ENCODE measurements around the gene LIMCH1. TPM values are rescaled to one million over a fixed set of nuclear protein-coding genes. Genes with fewer than 3 reads are reported as not detected.

LIMCH1 gene
- total RNA-seq, 1 donor from 2014 or later, result 9.8 TPM

GRCh38 chr4:41620594-41621256 is 82.8 kb downstream of the LIMCH1 start:
- Histone ChIP-seq H3K27ac (no peak overlapping the region), H3F3A (ENCODE audit: low read depth) (peaks cover 22% of the 10 kb centered on the region), H3K4me2 (peak overlapping the region; percentile 31), H4K20me1 (ENCODE audit: low read depth) (no peaks in the 10 kb centered on the region), H3K9me3 (ENCODE audit: low read depth) (no peaks in the 10 kb centered on the region), H3K4me1 (peaks cover 33% of the 10 kb centered on the region), H3K9ac (no peak overlapping the region), H3K36me3 (no peaks in the 10 kb centered on the region), H3K79me2 (ENCODE audit: low read depth) (no peaks in the 10 kb centered on the region), H2AFZ (replicated peaks) (no peak overlapping the region), H3K4me3 (no peak overlapping the region), H3K27me3 (no peaks in the 10 kb centered on the region)
- H3K27ac Mint-ChIP-seq, result no peak overlapping the region
- H3K27me3 Mint-ChIP-seq (ENCODE audit: insufficient read depth, low read depth), result peaks cover 1% of the 10 kb centered on the region
- TF ChIP-seq CTCF (IDR thresholded peaks at IDR 0.05) (no peak), EZH2 (IDR thresholded peaks at IDR 0.05) (no peak), EZH2phosphoT487 (IDR thresholded peaks at IDR 0.05) (no peak)
- DNase-seq (ENCODE audit: low spot score), result no peak
- peaks cover 37% of the 10 kb centered on the region for H3K4me1 Mint-ChIP-seq
- H3K9me3 Mint-ChIP-seq, result no peaks in the 10 kb centered on the region
- no peaks in the 10 kb centered on the region for H3K36me3 Mint-ChIP-seq
- no peak overlapping the region for H3K4me3 Mint-ChIP-seq

- Histone ChIP-seq H3K4me2 (no peak overlapping the region), H3K36me3 (no peaks in the 10 kb centered on the region), H3K4me3 (no peak overlapping the region), H2AFZ (replicated peaks) (no peak overlapping the region), H4K20me1 (ENCODE audit: low read depth) (no peaks in the 10 kb centered on the region), H3K27me3 (no peaks in the 10 kb centered on the region), H3K9ac (no peak overlapping the region), H3K27ac (no peak overlapping the region), H3F3A (ENCODE audit: low read depth) (peaks cover 22% of the 10 kb centered on the region), H3K9me3 (ENCODE audit: low read depth) (no peaks in the 10 kb centered on the region), H3K79me2 (ENCODE audit: low read depth) (no peaks in the 10 kb centered on the region), H3K4me1 (peaks cover 33% of the 10 kb centered on the region)
- Mint-ChIP-seq H3K9me3 (peaks cover 3% of the 10 kb centered on the region), H3K27ac (no peak overlapping the region), H3K4me3 (no peak overlapping the region), H3K4me1 (peaks cover 45% of the 10 kb centered on the region), H3K36me3 (peaks cover 4% of the 10 kb centered on the region), H3K27me3 (ENCODE audit: insufficient read depth, low read depth) (peaks cover 2% of the 10 kb centered on the region)
- TF ChIP-seq CTCF (IDR thresholded peaks at IDR 0.05), result no peak
- no peak for TF ChIP-seq EZH2phosphoT487 (IDR thresholded peaks at IDR 0.05)
- no peak for DNase-seq (ENCODE audit: low spot score)
Measured at GRCh38 chr4:41622787-41623186, 84.8 kb downstream of the LIMCH1 start.

- no peak overlapping the region for H3K9ac ChIP-seq
- no peaks in the 10 kb centered on the region for H3K79me2 ChIP-seq (ENCODE audit: low read depth)
- Mint-ChIP-seq H3K4me3 (no peak overlapping the region), H3K27me3 (ENCODE audit: insufficient read depth, low read depth) (peaks cover 2% of the 10 kb centered on the region), H3K4me1 (peaks cover 34% of the 10 kb centered on the region), H3K27ac (no peak overlapping the region), H3K9me3 (peaks cover 3% of the 10 kb centered on the region), H3K36me3 (peaks cover 4% of the 10 kb centered on the region)
- H3K9me3 ChIP-seq (ENCODE audit: low read depth), result no peaks in the 10 kb centered on the region
- no peak overlapping the region for H2AFZ ChIP-seq (replicated peaks)
- DNase-seq (ENCODE audit: low spot score), result no peak
- no peak overlapping the region for H3K27ac ChIP-seq
- H3K4me2 ChIP-seq, result peak overlapping the region; percentile 0
- H4K20me1 ChIP-seq (ENCODE audit: low read depth), result no peaks in the 10 kb centered on the region
- no peaks in the 10 kb centered on the region for H3K36me3 ChIP-seq
- H3K4me3 ChIP-seq, result no peak overlapping the region
- H3F3A ChIP-seq (ENCODE audit: low read depth), result peaks cover 10% of the 10 kb centered on the region
- peaks cover 23% of the 10 kb centered on the region for H3K4me1 ChIP-seq
- TF ChIP-seq EZH2 (IDR thresholded peaks at IDR 0.05) (no peak), CTCF (IDR thresholded peaks at IDR 0.05) (no peak), EZH2phosphoT487 (IDR thresholded peaks at IDR 0.05) (no peak)
- no peaks in the 10 kb centered on the region for H3K27me3 ChIP-seq
Measured at GRCh38 chr4:41624765-41625164, 86.8 kb downstream of the LIMCH1 start.
